Neural cell (in vitro differentiated cells): Measurements from ENCODE around the gene ADSS2.

Source experiments
- RAD21 ChIP-seq: fragments of 450-650 bp; conservative IDR thresholded peaks from 2 replicates; pipeline ENCODE4 v1.6.1; 2014; ENCODE audit warnings: antibody characterized with exemption, mild to moderate bottlenecking, moderate library complexity
- TF ChIP-seq, protein P1 (sequence below): fragments of 450-650 bp; IDR thresholded peaks from 2 replicates; pipeline ENCODE4 v1.5.1; 2014; ENCODE audit warnings: antibody characterized with exemption, mild to moderate bottlenecking, moderate library complexity; ENCODE audit not compliant: poor library complexity, severe bottlenecking

DNA sequence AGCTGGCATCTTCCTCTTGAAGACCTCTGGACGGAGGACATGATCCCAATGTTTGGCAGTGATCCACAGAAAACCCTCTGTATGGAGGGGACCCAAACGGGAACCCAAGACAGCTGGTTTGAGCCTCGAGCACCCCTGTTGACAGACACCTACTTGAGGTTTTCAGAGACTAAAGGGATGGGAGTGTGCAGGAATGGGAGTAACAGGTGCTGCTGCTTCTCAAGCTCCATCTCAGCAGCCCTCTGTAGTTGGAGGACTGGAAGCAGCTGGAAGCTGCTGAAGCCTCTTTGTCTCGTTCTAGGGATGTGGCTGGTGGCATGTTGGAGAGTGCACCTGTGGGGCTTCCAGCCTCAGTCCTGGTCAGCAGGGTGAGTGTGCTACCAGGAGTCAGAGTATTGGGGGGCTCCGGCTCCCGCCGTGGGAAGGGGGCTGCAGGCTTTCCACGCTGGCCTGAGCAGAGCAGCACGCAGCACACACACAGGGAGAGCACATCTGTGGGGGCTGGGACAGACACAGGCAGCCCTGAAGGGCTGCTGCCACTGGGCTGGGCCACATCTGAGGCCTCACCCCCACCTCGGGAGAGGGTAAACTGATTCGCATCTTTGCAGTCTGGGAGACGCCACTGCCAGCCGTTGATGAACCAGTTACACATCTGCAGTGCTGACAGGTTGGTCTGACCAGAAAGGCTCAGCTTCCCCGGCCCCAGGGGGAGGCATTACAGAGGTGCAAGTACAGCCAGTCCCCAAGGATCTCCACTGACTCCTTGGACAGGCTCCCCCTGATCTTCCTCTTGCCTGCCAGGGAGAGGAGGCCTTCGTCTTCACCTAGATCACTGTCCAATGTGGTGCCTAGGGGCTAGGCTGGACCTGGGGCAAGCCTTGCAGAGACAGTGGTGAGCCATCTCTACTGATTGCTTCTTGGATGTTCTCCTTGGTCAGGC lies 56.6 kb downstream of the ADSS2 start:
- TF ChIP-seq RAD21, result no peak
- TF ChIP-seq, protein P1, sequence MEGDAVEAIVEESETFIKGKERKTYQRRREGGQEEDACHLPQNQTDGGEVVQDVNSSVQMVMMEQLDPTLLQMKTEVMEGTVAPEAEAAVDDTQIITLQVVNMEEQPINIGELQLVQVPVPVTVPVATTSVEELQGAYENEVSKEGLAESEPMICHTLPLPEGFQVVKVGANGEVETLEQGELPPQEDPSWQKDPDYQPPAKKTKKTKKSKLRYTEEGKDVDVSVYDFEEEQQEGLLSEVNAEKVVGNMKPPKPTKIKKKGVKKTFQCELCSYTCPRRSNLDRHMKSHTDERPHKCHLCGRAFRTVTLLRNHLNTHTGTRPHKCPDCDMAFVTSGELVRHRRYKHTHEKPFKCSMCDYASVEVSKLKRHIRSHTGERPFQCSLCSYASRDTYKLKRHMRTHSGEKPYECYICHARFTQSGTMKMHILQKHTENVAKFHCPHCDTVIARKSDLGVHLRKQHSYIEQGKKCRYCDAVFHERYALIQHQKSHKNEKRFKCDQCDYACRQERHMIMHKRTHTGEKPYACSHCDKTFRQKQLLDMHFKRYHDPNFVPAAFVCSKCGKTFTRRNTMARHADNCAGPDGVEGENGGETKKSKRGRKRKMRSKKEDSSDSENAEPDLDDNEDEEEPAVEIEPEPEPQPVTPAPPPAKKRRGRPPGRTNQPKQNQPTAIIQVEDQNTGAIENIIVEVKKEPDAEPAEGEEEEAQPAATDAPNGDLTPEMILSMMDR, result no peak
